H1 (cell line): ENCODE data around the gene HSPA4L. TPM values are rescaled to one million over a fixed set of nuclear protein-coding genes. Genes with fewer than 3 reads are reported as not detected.

Source experiments
- CTCF ChIA-PET: fragments of 300-600 bp; sonication (Branson Sonifier 250); formaldehyde crosslinking; loops from one replicate; lab custom pipeline; 2021; ENCODE audit not compliant: partially characterized antibody; lab: Charles Lee
- POLR2A ChIA-PET: fragments of 300-600 bp; sonication (Branson Sonifier 250); formaldehyde crosslinking; loops from one replicate; lab custom pipeline; 2021; ENCODE audit warnings: inconsistent platforms; ENCODE audit not compliant: partially characterized antibody; lab: Charles Lee
- DNase-seq, 2 experiments: peaks; one replicate each; pipeline versions ENCODE4 v3.0.0 to v3.0.0-alpha.2; 2010 to 2022; ENCODE audit warnings: low spot score in 2 of 2, low read depth in 1 of 2, mixed read lengths in 1 of 2
- FAIRE-seq: peaks from 2 replicates; lab custom pipeline; 2011; peaks lifted over from hg19 to GRCh38; lab: Jason Lieb, UNC
- H2AFZ ChIP-seq: 2 replicates; pipeline ENCODE4 v1.8.1; 2012; ENCODE audit warnings: low read length, inconsistent platforms
- H2AK5ac ChIP-seq: 2 replicates; pipeline ENCODE4 v1.6.1; 2013; ENCODE audit warnings: low read depth, low read length
- H2BK120ac ChIP-seq: replicated peaks from 2 replicates; pipeline ENCODE3; 2013; ENCODE audit warnings: low read depth, low read length, inconsistent platforms
- H2BK12ac ChIP-seq: 2 replicates; pipeline ENCODE4 v1.6.1; 2013; ENCODE audit warnings: low read depth, low read length
- H2BK15ac ChIP-seq: 2 replicates; pipeline ENCODE4 v1.6.1; 2013; ENCODE audit warnings: low read length
- H2BK20ac ChIP-seq: 2 replicates; pipeline ENCODE4 v1.6.1; 2013; ENCODE audit warnings: low read length
- H2BK5ac ChIP-seq: 2 replicates; pipeline ENCODE4 v1.6.1; 2013; ENCODE audit warnings: low read depth, low read length
- H3K14ac ChIP-seq: 2 replicates; pipeline ENCODE4 v1.6.1; 2013; ENCODE audit warnings: inconsistent platforms; ENCODE audit not compliant: insufficient read length
- H3K18ac ChIP-seq: 2 replicates; pipeline ENCODE4 v1.6.1; 2013; ENCODE audit warnings: low read length; ENCODE audit errors: extremely low read depth
- H3K23ac ChIP-seq: 2 replicates; pipeline ENCODE4 v1.6.1; 2013; ENCODE audit warnings: inconsistent platforms; ENCODE audit not compliant: insufficient read length
- H3K23me2 ChIP-seq: 2 replicates; pipeline ENCODE4 v1.6.1; 2013; ENCODE audit warnings: low read depth, low read length
- H3K27ac ChIP-seq: 2 replicates; pipeline ENCODE4 v1.6.1; 2011; ENCODE audit warnings: low read depth, low read length, inconsistent platforms
- H3K27me3 ChIP-seq, 4 experiments: replicated peaks in 1 of 4; 1 replicate in 1 of 4; 2 replicates in 3 of 4; pipeline versions ENCODE4 v1.6.1 to v1.8.1; 2011 to 2013; ENCODE audit warnings: low read length in 3 of 4, mild to moderate bottlenecking in 3 of 4, inconsistent platforms in 2 of 4, mixed read lengths in 2 of 4, moderate library complexity in 1 of 4; ENCODE audit not compliant: control insufficient read depth in 3 of 4, insufficient read depth in 3 of 4; ENCODE audit errors: extremely low read depth in 1 of 4
- H3K36me3 ChIP-seq, 4 experiments: 2 replicates each; pipeline versions ENCODE4 v1.6.1 to v1.8.1; 2011 to 2013; ENCODE audit warnings: mild to moderate bottlenecking in 4 of 4, low read length in 3 of 4, moderate library complexity in 2 of 4, control low read depth in 1 of 4, inconsistent platforms in 1 of 4; ENCODE audit not compliant: insufficient read depth in 4 of 4, control insufficient read depth in 2 of 4
- H3K4ac ChIP-seq: replicated peaks from 2 replicates; pipeline ENCODE3; 2013; ENCODE audit warnings: low read length, low read depth, mixed read lengths, inconsistent platforms; ENCODE audit not compliant: insufficient read length
- H3K4me1 ChIP-seq, 4 experiments: replicated peaks in 1 of 4; 1 replicate in 1 of 4; 2 replicates in 3 of 4; pipeline versions ENCODE4 v1.6.1 to v1.8.1; 2011 to 2013; ENCODE audit warnings: low read length in 3 of 4, inconsistent platforms in 2 of 4, mixed read lengths in 1 of 4; ENCODE audit not compliant: insufficient read depth in 4 of 4, control insufficient read depth in 3 of 4
- H3K4me2 ChIP-seq, 2 experiments: 2 replicates each; pipeline versions ENCODE4 v1.6.1 to v1.8.1; 2011 to 2013; ENCODE audit warnings: low read depth in 2 of 2, low read length in 2 of 2, control low read depth in 1 of 2, inconsistent platforms in 1 of 2, mild to moderate bottlenecking in 1 of 2; ENCODE audit not compliant: insufficient read depth in 1 of 2
- H3K4me3 ChIP-seq, 4 experiments: fragments of 200-600, 300-600 bp in 1 of 4; sonication (generic), shearing (Covaris generic), sonication (Bioruptor Twin) in 1 of 4; 2 replicates each; pipeline versions ENCODE4 v1.5.1 to v1.8.1; 2011 to 2016; ENCODE audit warnings: low read length in 4 of 4, low read depth in 3 of 4, control low read depth in 2 of 4, inconsistent platforms in 2 of 4, mild to moderate bottlenecking in 2 of 4, mixed read lengths in 1 of 4, moderate library complexity in 1 of 4; ENCODE audit not compliant: insufficient read depth in 2 of 4; ENCODE audit errors: extremely low read depth in 1 of 4
- H3K56ac ChIP-seq: replicated peaks from 2 replicates; pipeline ENCODE3; 2013; ENCODE audit warnings: low read depth, mild to moderate bottlenecking, mixed read lengths, low read length, inconsistent platforms; ENCODE audit not compliant: insufficient read length
- H3K79me1 ChIP-seq: 2 replicates; pipeline ENCODE4 v1.6.1; 2013; ENCODE audit warnings: low read depth, low read length, control low read depth
- H3K79me2 ChIP-seq, 2 experiments: 2 replicates each; pipeline versions ENCODE4 v1.6.1 to v1.8.1; 2012 to 2013; ENCODE audit warnings: low read length in 2 of 2, mild to moderate bottlenecking in 2 of 2, inconsistent platforms in 1 of 2; ENCODE audit not compliant: insufficient read depth in 2 of 2, control insufficient read depth in 1 of 2
- H3K9ac ChIP-seq, 4 experiments: replicated peaks in 1 of 4; 1 replicate in 1 of 4; 2 replicates in 3 of 4; pipeline versions ENCODE4 v1.6.1 to v1.8.1; 2011 to 2013; ENCODE audit warnings: low read depth in 3 of 4, low read length in 3 of 4, control low read depth in 2 of 4, mild to moderate bottlenecking in 2 of 4, moderate library complexity in 2 of 4, inconsistent platforms in 1 of 4; ENCODE audit errors: extremely low read depth in 1 of 4
- H3K9me3 ChIP-seq, 2 experiments: 2 replicates each; pipeline versions ENCODE4 v1.6.1 to v1.8.1; 2012 to 2013; ENCODE audit warnings: mild to moderate bottlenecking in 2 of 2, moderate library complexity in 2 of 2, control low read depth in 1 of 2, inconsistent platforms in 1 of 2, low read depth in 1 of 2, low read length in 1 of 2, mixed read lengths in 1 of 2; ENCODE audit not compliant: insufficient read depth in 2 of 2
- H4K20me1 ChIP-seq, 2 experiments: replicated peaks in 1 of 2; 2 replicates each; pipeline versions ENCODE3 to v1.8.1; 2011 to 2013; ENCODE audit warnings: inconsistent platforms in 2 of 2, low read length in 2 of 2, mild to moderate bottlenecking in 1 of 2; ENCODE audit not compliant: insufficient read depth in 2 of 2, control insufficient read depth in 1 of 2
- H4K5ac ChIP-seq: 2 replicates; pipeline ENCODE4 v1.6.1; 2013; ENCODE audit warnings: low read length, low read depth, mixed read lengths, inconsistent platforms; ENCODE audit not compliant: insufficient read length
- H4K8ac ChIP-seq: 2 replicates; pipeline ENCODE4 v1.8.0; 2013; ENCODE audit warnings: mild to moderate bottlenecking, moderate library complexity, low read length, inconsistent platforms; ENCODE audit not compliant: insufficient read depth; ENCODE audit errors: extremely low read depth
- H4K91ac ChIP-seq: replicated peaks from 2 replicates; pipeline ENCODE3; 2013; ENCODE audit warnings: low read length, mixed read lengths, inconsistent platforms; ENCODE audit not compliant: insufficient read length
- BRCA1 ChIP-seq: IDR thresholded peaks from 2 replicates; pipeline ENCODE4 v1.6.1; 2012; ENCODE audit warnings: low read depth, low read length, improper control_type of control experiment
- CBX8 ChIP-seq: fragments of 300-800, 300-1000 bp; sonication (generic); IDR thresholded peaks from 2 replicates; pipeline ENCODE4 v1.7.1; 2016; ENCODE audit warnings: low read depth, low read length, borderline replicate concordance
- CHD2 ChIP-seq: IDR thresholded peaks from 2 replicates; pipeline ENCODE4 v1.6.1; 2012; ENCODE audit warnings: low read length, improper control_type of control experiment
- HDAC6 ChIP-seq: IDR thresholded peaks from one replicate; pipeline ENCODE4 v1.7.1; 2012; ENCODE audit warnings: low read depth, mild to moderate bottlenecking, inconsistent platforms, low read length, moderate library complexity
- MAX ChIP-seq: IDR thresholded peaks from 2 replicates; pipeline ENCODE4 v1.6.1; 2012; ENCODE audit warnings: inconsistent platforms
- RAD21 ChIP-seq, 2 experiments: IDR thresholded peaks in 1 of 2; conservative IDR thresholded peaks in 1 of 2; 2 replicates each; pipeline ENCODE4 v1.6.1; 2011; ENCODE audit warnings: low read depth in 2 of 2, low read length in 2 of 2, improper control_type of control experiment in 1 of 2, inconsistent platforms in 1 of 2, mild to moderate bottlenecking in 1 of 2, moderate library complexity in 1 of 2
- SIRT6 ChIP-seq: IDR thresholded peaks from one replicate; pipeline ENCODE4 v1.7.1; 2012; ENCODE audit warnings: low read length, inconsistent platforms
- TBP ChIP-seq: IDR thresholded peaks from 2 replicates; pipeline ENCODE4 v1.6.1; 2011; ENCODE audit warnings: low read depth, low read length, improper control_type of control experiment
- TCF12 ChIP-seq: IDR thresholded peaks from 2 replicates; pipeline ENCODE4 v1.6.1; 2011; ENCODE audit warnings: low read depth, mild to moderate bottlenecking, low read length
- ZNF274 ChIP-seq: IDR thresholded peaks from 2 replicates; pipeline ENCODE4 v1.7.0; 2012; ENCODE audit warnings: low read length, borderline replicate concordance; ENCODE audit errors: extremely low read depth
- WGBS, 2 experiments: shearing (Covaris generic) in 1 of 2; methylation state at CpG; one replicate each; pipeline versions ENCODE4 v1.1.6 to v1.1.7; 2013 to 2015; ENCODE audit warnings: low lambda C conversion rate in 2 of 2, mixed read lengths in 2 of 2, inconsistent platforms in 1 of 2, low coverage in 1 of 2, missing lambda C conversion rate in 1 of 2; ENCODE audit not compliant: insufficient replicate concordance in 2 of 2, insufficient coverage in 1 of 2, insufficient read length in 1 of 2; ENCODE audit errors: extremely low coverage in 1 of 2, missing lambda C conversion rate in 1 of 2; 5-methylcytosine and 5-hydroxymethylcytosine counted together
- polyA plus RNA-seq, 7 experiments: library from polyadenylated mRNA; depleted of rRNA in 3 of 7; stranded (reverse) in 5 of 7; unstranded in 2 of 7; fragments of >200 nt in 5 of 7; fragments of 200-250 nt in 2 of 7; gene quantifications; 1 replicate in 5 of 7; 2 replicates in 1 of 7; 4 replicates in 1 of 7; pipeline versions ENCODE4 v1.2.1 to v1.2.3, GENCODE V29; 2011 to 2013; ENCODE audit warnings: missing spikeins in 2 of 7, mixed read lengths in 2 of 7
- total RNA-seq: library from RNA; stranded (reverse); fragmentation: NEBNext Ultra II Directional; extraction: Animal tissue kit (Norgen Biotek cat#: 25700); gene quantifications from 2 replicates; pipeline ENCODE4 v1.2.1, GENCODE V29; 2021

The HSPA4L gene
- total and polyA plus RNA-seq, 2 of the 8 experiments (the other 6 are each of a cell fraction or from before 2014, with no cell fraction given): 0.65 to 4.7 TPM

DNA sequence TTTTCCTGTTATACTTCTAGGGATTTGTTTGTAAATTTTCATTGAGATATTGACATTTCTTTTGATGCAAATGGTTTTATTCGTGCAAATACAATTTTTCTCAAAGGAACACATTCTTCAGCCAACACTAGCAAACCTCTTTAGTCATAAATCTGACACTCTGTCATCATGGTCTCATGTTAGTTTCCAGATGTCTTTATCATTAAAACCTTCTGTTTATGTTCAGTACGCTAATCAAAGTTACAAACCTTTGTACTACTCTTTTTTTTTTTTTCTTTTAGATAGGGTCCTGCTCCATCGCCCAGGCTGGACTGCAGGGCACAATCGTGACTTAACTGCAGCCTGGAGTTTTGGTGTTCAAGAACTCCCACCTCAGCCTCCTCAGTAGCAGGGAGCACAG is 44.8 kb upstream of the HSPA4L start:
- Histone ChIP-seq H2AFZ (no peak overlapping the region), H2BK5ac (no peak overlapping the region), H3K18ac (no peak overlapping the region), H2BK120ac (no peak overlapping the region), H3K79me1 (no peaks in the 10 kb centered on the region), H3K4me2 (no peak overlapping the region), H2BK12ac (no peak overlapping the region), H4K5ac (no peak overlapping the region), H3K79me2 (no peaks in the 10 kb centered on the region), H2BK20ac (no peak overlapping the region), H3K4ac (no peak overlapping the region), H3K23me2 (no peaks in the 10 kb centered on the region), H3K4me3 (no peak overlapping the region), H4K20me1 (no peaks in the 10 kb centered on the region), H2BK15ac (no peak overlapping the region), H3K56ac (no peak overlapping the region), H3K27me3 (no peaks in the 10 kb centered on the region), H3K9me3 (peaks cover 2 to 5% of the 10 kb centered on the region in 2 experiments; a peak in 1 of 4 replicates), H3K4me1 (no peaks in the 10 kb centered on the region), H3K14ac (no peak overlapping the region), H2AK5ac (no peak overlapping the region), H3K23ac (no peak overlapping the region), H4K8ac (no peak overlapping the region), H3K36me3 (no peaks in the 10 kb centered on the region), H4K91ac (no peak overlapping the region), H3K9ac (no peak overlapping the region), H3K27ac (no peak overlapping the region)
- DNase-seq (no peak), FAIRE-seq (no peak)
- ChIA-PET CTCF (interaction anchor here (0.9 to 1.2 kb wide), 2 partner anchors 51 to 52 kb away, joined by 3 read pairs; no protein-coding TSS in a partner anchor), POLR2A (no interaction called here)
- TF ChIP-seq BRCA1 (no peak), TCF12 (no peak), MAX (no peak), HDAC6 (no peak), RAD21 (IDR thresholded peaks at IDR 0.05 in 1 of 2, conservative IDR thresholded peaks at IDR 0.05 in 1 of 2; ENCODE audit: low read depth in 2 of 2, low read length in 2 of 2) (no peak), SIRT6 (no peak), ZNF274 (no peak), CHD2 (no peak), TBP (no peak), CBX8 (no peak)
- 94% methylated on average over 4 of the region's 4 CpGs; no CpG with 5 or more reads in 1 of the 2 experiments for WGBS, 2 experiments
